H1 (cell line): ENCODE measurements around the gene UBAC1. TPM values are rescaled to one million over a fixed set of nuclear protein-coding genes. Genes with fewer than 3 reads are reported as not detected.

Experiments
- CTCF ChIA-PET: fragments of 300-600 bp; sonication (Branson Sonifier 250); formaldehyde crosslinking; loops from one replicate; lab custom pipeline; 2021; ENCODE audit not compliant: partially characterized antibody; lab: Charles Lee
- POLR2A ChIA-PET: fragments of 300-600 bp; sonication (Branson Sonifier 250); formaldehyde crosslinking; loops from one replicate; lab custom pipeline; 2021; ENCODE audit warnings: inconsistent platforms; ENCODE audit not compliant: partially characterized antibody; lab: Charles Lee
- DNase-seq, 2 experiments: peaks; one replicate each; pipeline versions ENCODE4 v3.0.0 to v3.0.0-alpha.2; 2010 to 2022; ENCODE audit warnings: low spot score in 2 of 2, low read depth in 1 of 2, mixed read lengths in 1 of 2
- FAIRE-seq: peaks from 2 replicates; lab custom pipeline; 2011; peaks lifted over from hg19 to GRCh38; lab: Jason Lieb, UNC
- H2AFZ ChIP-seq: 2 replicates; pipeline ENCODE4 v1.8.1; 2012; ENCODE audit warnings: low read length, inconsistent platforms
- H2AK5ac ChIP-seq: 2 replicates; pipeline ENCODE4 v1.6.1; 2013; ENCODE audit warnings: low read depth, low read length
- H2BK120ac ChIP-seq: replicated peaks from 2 replicates; pipeline ENCODE3; 2013; ENCODE audit warnings: low read depth, low read length, inconsistent platforms
- H2BK12ac ChIP-seq: 2 replicates; pipeline ENCODE4 v1.6.1; 2013; ENCODE audit warnings: low read depth, low read length
- H2BK15ac ChIP-seq: 2 replicates; pipeline ENCODE4 v1.6.1; 2013; ENCODE audit warnings: low read length
- H2BK20ac ChIP-seq: 2 replicates; pipeline ENCODE4 v1.6.1; 2013; ENCODE audit warnings: low read length
- H2BK5ac ChIP-seq: 2 replicates; pipeline ENCODE4 v1.6.1; 2013; ENCODE audit warnings: low read depth, low read length
- H3K14ac ChIP-seq: 2 replicates; pipeline ENCODE4 v1.6.1; 2013; ENCODE audit warnings: inconsistent platforms; ENCODE audit not compliant: insufficient read length
- H3K18ac ChIP-seq: 2 replicates; pipeline ENCODE4 v1.6.1; 2013; ENCODE audit warnings: low read length; ENCODE audit errors: extremely low read depth
- H3K23ac ChIP-seq: 2 replicates; pipeline ENCODE4 v1.6.1; 2013; ENCODE audit warnings: inconsistent platforms; ENCODE audit not compliant: insufficient read length
- H3K23me2 ChIP-seq: 2 replicates; pipeline ENCODE4 v1.6.1; 2013; ENCODE audit warnings: low read depth, low read length
- H3K27ac ChIP-seq: 2 replicates; pipeline ENCODE4 v1.6.1; 2011; ENCODE audit warnings: low read depth, low read length, inconsistent platforms
- H3K27me3 ChIP-seq, 4 experiments: replicated peaks in 1 of 4; 1 replicate in 1 of 4; 2 replicates in 3 of 4; pipeline versions ENCODE4 v1.6.1 to v1.8.1; 2011 to 2013; ENCODE audit warnings: low read length in 3 of 4, mild to moderate bottlenecking in 3 of 4, inconsistent platforms in 2 of 4, mixed read lengths in 2 of 4, moderate library complexity in 1 of 4; ENCODE audit not compliant: control insufficient read depth in 3 of 4, insufficient read depth in 3 of 4; ENCODE audit errors: extremely low read depth in 1 of 4
- H3K36me3 ChIP-seq, 4 experiments: 2 replicates each; pipeline versions ENCODE4 v1.6.1 to v1.8.1; 2011 to 2013; ENCODE audit warnings: mild to moderate bottlenecking in 4 of 4, low read length in 3 of 4, moderate library complexity in 2 of 4, control low read depth in 1 of 4, inconsistent platforms in 1 of 4; ENCODE audit not compliant: insufficient read depth in 4 of 4, control insufficient read depth in 2 of 4
- H3K4ac ChIP-seq: replicated peaks from 2 replicates; pipeline ENCODE3; 2013; ENCODE audit warnings: low read length, low read depth, mixed read lengths, inconsistent platforms; ENCODE audit not compliant: insufficient read length
- H3K4me1 ChIP-seq, 4 experiments: replicated peaks in 1 of 4; 1 replicate in 1 of 4; 2 replicates in 3 of 4; pipeline versions ENCODE4 v1.6.1 to v1.8.1; 2011 to 2013; ENCODE audit warnings: low read length in 3 of 4, inconsistent platforms in 2 of 4, mixed read lengths in 1 of 4; ENCODE audit not compliant: insufficient read depth in 4 of 4, control insufficient read depth in 3 of 4
- H3K4me2 ChIP-seq, 2 experiments: 2 replicates each; pipeline versions ENCODE4 v1.6.1 to v1.8.1; 2011 to 2013; ENCODE audit warnings: low read depth in 2 of 2, low read length in 2 of 2, control low read depth in 1 of 2, inconsistent platforms in 1 of 2, mild to moderate bottlenecking in 1 of 2; ENCODE audit not compliant: insufficient read depth in 1 of 2
- H3K4me3 ChIP-seq, 4 experiments: fragments of 200-600, 300-600 bp in 1 of 4; sonication (generic), shearing (Covaris generic), sonication (Bioruptor Twin) in 1 of 4; 2 replicates each; pipeline versions ENCODE4 v1.5.1 to v1.8.1; 2011 to 2016; ENCODE audit warnings: low read length in 4 of 4, low read depth in 3 of 4, control low read depth in 2 of 4, inconsistent platforms in 2 of 4, mild to moderate bottlenecking in 2 of 4, mixed read lengths in 1 of 4, moderate library complexity in 1 of 4; ENCODE audit not compliant: insufficient read depth in 2 of 4; ENCODE audit errors: extremely low read depth in 1 of 4
- H3K56ac ChIP-seq: replicated peaks from 2 replicates; pipeline ENCODE3; 2013; ENCODE audit warnings: low read depth, mild to moderate bottlenecking, mixed read lengths, low read length, inconsistent platforms; ENCODE audit not compliant: insufficient read length
- H3K79me1 ChIP-seq: 2 replicates; pipeline ENCODE4 v1.6.1; 2013; ENCODE audit warnings: low read depth, low read length, control low read depth
- H3K79me2 ChIP-seq, 2 experiments: 2 replicates each; pipeline versions ENCODE4 v1.6.1 to v1.8.1; 2012 to 2013; ENCODE audit warnings: low read length in 2 of 2, mild to moderate bottlenecking in 2 of 2, inconsistent platforms in 1 of 2; ENCODE audit not compliant: insufficient read depth in 2 of 2, control insufficient read depth in 1 of 2
- H3K9ac ChIP-seq, 4 experiments: replicated peaks in 1 of 4; 1 replicate in 1 of 4; 2 replicates in 3 of 4; pipeline versions ENCODE4 v1.6.1 to v1.8.1; 2011 to 2013; ENCODE audit warnings: low read depth in 3 of 4, low read length in 3 of 4, control low read depth in 2 of 4, mild to moderate bottlenecking in 2 of 4, moderate library complexity in 2 of 4, inconsistent platforms in 1 of 4; ENCODE audit errors: extremely low read depth in 1 of 4
- H3K9me3 ChIP-seq, 2 experiments: 2 replicates each; pipeline versions ENCODE4 v1.6.1 to v1.8.1; 2012 to 2013; ENCODE audit warnings: mild to moderate bottlenecking in 2 of 2, moderate library complexity in 2 of 2, control low read depth in 1 of 2, inconsistent platforms in 1 of 2, low read depth in 1 of 2, low read length in 1 of 2, mixed read lengths in 1 of 2; ENCODE audit not compliant: insufficient read depth in 2 of 2
- H4K20me1 ChIP-seq, 2 experiments: replicated peaks in 1 of 2; 2 replicates each; pipeline versions ENCODE3 to v1.8.1; 2011 to 2013; ENCODE audit warnings: inconsistent platforms in 2 of 2, low read length in 2 of 2, mild to moderate bottlenecking in 1 of 2; ENCODE audit not compliant: insufficient read depth in 2 of 2, control insufficient read depth in 1 of 2
- H4K5ac ChIP-seq: 2 replicates; pipeline ENCODE4 v1.6.1; 2013; ENCODE audit warnings: low read length, low read depth, mixed read lengths, inconsistent platforms; ENCODE audit not compliant: insufficient read length
- H4K8ac ChIP-seq: 2 replicates; pipeline ENCODE4 v1.8.0; 2013; ENCODE audit warnings: mild to moderate bottlenecking, moderate library complexity, low read length, inconsistent platforms; ENCODE audit not compliant: insufficient read depth; ENCODE audit errors: extremely low read depth
- H4K91ac ChIP-seq: replicated peaks from 2 replicates; pipeline ENCODE3; 2013; ENCODE audit warnings: low read length, mixed read lengths, inconsistent platforms; ENCODE audit not compliant: insufficient read length
- BCL11A ChIP-seq, 2 experiments: IDR thresholded peaks; one replicate each; pipeline ENCODE4 v1.6.1; 2011; ENCODE audit warnings: low read depth in 2 of 2, low read length in 2 of 2, mild to moderate bottlenecking in 2 of 2
- CEBPB ChIP-seq: IDR thresholded peaks from 2 replicates; pipeline ENCODE4 v1.6.1; 2012; ENCODE audit warnings: low read depth, low read length
- EZH2 ChIP-seq: fragments of 200-600 bp; sonication (generic); IDR thresholded peaks from 2 replicates; pipeline ENCODE4 v1.7.1; 2012; ENCODE audit warnings: low read depth, mild to moderate bottlenecking, moderate library complexity, low read length, inconsistent platforms; ENCODE audit not compliant: severe bottlenecking
- HDAC6 ChIP-seq: IDR thresholded peaks from one replicate; pipeline ENCODE4 v1.7.1; 2012; ENCODE audit warnings: low read depth, mild to moderate bottlenecking, inconsistent platforms, low read length, moderate library complexity
- MAX ChIP-seq: IDR thresholded peaks from 2 replicates; pipeline ENCODE4 v1.6.1; 2012; ENCODE audit warnings: inconsistent platforms
- RAD21 ChIP-seq, 2 experiments: IDR thresholded peaks in 1 of 2; conservative IDR thresholded peaks in 1 of 2; 2 replicates each; pipeline ENCODE4 v1.6.1; 2011; ENCODE audit warnings: low read depth in 2 of 2, low read length in 2 of 2, improper control_type of control experiment in 1 of 2, inconsistent platforms in 1 of 2, mild to moderate bottlenecking in 1 of 2, moderate library complexity in 1 of 2
- RXRA ChIP-seq: IDR thresholded peaks from 2 replicates; pipeline ENCODE4 v1.6.1; 2011; ENCODE audit warnings: low read depth, mild to moderate bottlenecking, low read length, moderate library complexity; ENCODE audit not compliant: insufficient read depth
- SIRT6 ChIP-seq: IDR thresholded peaks from one replicate; pipeline ENCODE4 v1.7.1; 2012; ENCODE audit warnings: low read length, inconsistent platforms
- SIX5 ChIP-seq: IDR thresholded peaks from 2 replicates; pipeline ENCODE4 v1.6.1; 2011; ENCODE audit warnings: mild to moderate bottlenecking, low read depth, low read length
- SUZ12 ChIP-seq: fragments of 200-600 bp; sonication (generic); IDR thresholded peaks from 2 replicates; pipeline ENCODE4 v1.6.1; 2012; ENCODE audit warnings: mild to moderate bottlenecking, inconsistent platforms, low read length, moderate library complexity, mixed read lengths
- TCF12 ChIP-seq: IDR thresholded peaks from 2 replicates; pipeline ENCODE4 v1.6.1; 2011; ENCODE audit warnings: low read depth, mild to moderate bottlenecking, low read length
- ZNF274 ChIP-seq: IDR thresholded peaks from 2 replicates; pipeline ENCODE4 v1.7.0; 2012; ENCODE audit warnings: low read length, borderline replicate concordance; ENCODE audit errors: extremely low read depth
- WGBS, 2 experiments: shearing (Covaris generic) in 1 of 2; methylation state at CpG; one replicate each; pipeline versions ENCODE4 v1.1.6 to v1.1.7; 2013 to 2015; ENCODE audit warnings: low lambda C conversion rate in 2 of 2, mixed read lengths in 2 of 2, inconsistent platforms in 1 of 2, low coverage in 1 of 2, missing lambda C conversion rate in 1 of 2; ENCODE audit not compliant: insufficient replicate concordance in 2 of 2, insufficient coverage in 1 of 2, insufficient read length in 1 of 2; ENCODE audit errors: extremely low coverage in 1 of 2, missing lambda C conversion rate in 1 of 2; 5-methylcytosine and 5-hydroxymethylcytosine counted together
- polyA plus RNA-seq, 7 experiments: library from polyadenylated mRNA; depleted of rRNA in 3 of 7; stranded (reverse) in 5 of 7; unstranded in 2 of 7; fragments of >200 nt in 5 of 7; fragments of 200-250 nt in 2 of 7; gene quantifications; 1 replicate in 5 of 7; 2 replicates in 1 of 7; 4 replicates in 1 of 7; pipeline versions ENCODE4 v1.2.1 to v1.2.3, GENCODE V29; 2011 to 2013; ENCODE audit warnings: missing spikeins in 2 of 7, mixed read lengths in 2 of 7
- total RNA-seq: library from RNA; stranded (reverse); fragmentation: NEBNext Ultra II Directional; extraction: Animal tissue kit (Norgen Biotek cat#: 25700); gene quantifications from 2 replicates; pipeline ENCODE4 v1.2.1, GENCODE V29; 2021

The UBAC1 gene
- total and polyA plus RNA-seq, 2 of the 8 experiments (the other 6 are each of a cell fraction or from before 2014, with no cell fraction given): 59.3 to 85.2 TPM

- H2AFZ ChIP-seq: no peak overlapping the region
- POLR2A ChIA-PET: interaction anchor here (0.6 kb wide), 1 partner anchor 22 kb away, joined by 3 read pairs; no protein-coding TSS in a partner anchor
- WGBS, 2 experiments: 91% methylated on average over 15 of the region's 20 CpGs; no CpG with 5 or more reads in 1 of the 2 experiments
- TF ChIP-seq EZH2 (no peak), SUZ12 (no peak), SIX5 (no peak), TCF12 (no peak), ZNF274 (no peak), RAD21 (IDR thresholded peaks at IDR 0.05 in 1 of 2, conservative IDR thresholded peaks at IDR 0.05 in 1 of 2; ENCODE audit: low read depth in 2 of 2, low read length in 2 of 2) (no peak), RXRA (no peak), HDAC6 (no peak), SIRT6 (no peak), MAX (no peak), BCL11A (IDR thresholded peaks at IDR 0.05; ENCODE audit: low read depth in 2 of 2, low read length in 2 of 2) (no peak), CEBPB (no peak)
Observed at GRCh38 chr9:135978642-135979546, 17.7 kb upstream of the UBAC1 start.

More at GRCh38 chr9:135978642-135979546, 17.7 kb upstream of the UBAC1 start:
- Histone ChIP-seq H3K9ac (no peak overlapping the region), H2BK5ac (no peak overlapping the region), H3K79me1 (no peaks in the 10 kb centered on the region), H3K27me3 (no peaks in the 10 kb centered on the region), H3K9me3 (no peaks in the 10 kb centered on the region), H2BK15ac (no peak overlapping the region), H3K18ac (no peak overlapping the region), H3K4ac (no peak overlapping the region), H3K23ac (no peak overlapping the region), H2BK120ac (no peak overlapping the region), H3K14ac (no peak overlapping the region), H3K27ac (no peak overlapping the region), H2BK20ac (no peak overlapping the region), H3K56ac (no peak overlapping the region), H4K20me1 (no peaks in the 10 kb centered on the region), H3K36me3 (no peaks in the 10 kb centered on the region), H4K5ac (no peak overlapping the region), H3K4me3 (no peak overlapping the region), H4K91ac (no peak overlapping the region), H3K4me2 (no peak overlapping the region), H3K79me2 (no peaks in the 10 kb centered on the region), H4K8ac (no peak overlapping the region), H2BK12ac (no peak overlapping the region), H3K23me2 (no peaks in the 10 kb centered on the region), H3K4me1 (peaks cover 0 to 3% (median 0%) of the 10 kb centered on the region in 4 experiments; a peak in 4 of 7 replicates), H2AK5ac (no peak overlapping the region)
- FAIRE-seq: no peak
- no peak for DNase-seq
- CTCF ChIA-PET: interaction anchor here (1.2 kb wide), 1 partner anchor 17 kb away, joined by 3 read pairs; no protein-coding TSS in a partner anchor
